GM21367 (cell line): Measurements from ENCODE around the gene FURIN.
"Not testable (repeated sequence)": the region's sequence is repeated elsewhere in the genome, so short reads cannot be mapped to it uniquely, and the experiment has no call there.

ENCODE experiments used
- ATAC-seq: cut with Tn5 transposase; IDR thresholded peaks from one replicate; pipeline ENCODE4 v1.9.1; 2021; ENCODE audit not compliant: unreplicated experiment

The FURIN gene

DNA sequence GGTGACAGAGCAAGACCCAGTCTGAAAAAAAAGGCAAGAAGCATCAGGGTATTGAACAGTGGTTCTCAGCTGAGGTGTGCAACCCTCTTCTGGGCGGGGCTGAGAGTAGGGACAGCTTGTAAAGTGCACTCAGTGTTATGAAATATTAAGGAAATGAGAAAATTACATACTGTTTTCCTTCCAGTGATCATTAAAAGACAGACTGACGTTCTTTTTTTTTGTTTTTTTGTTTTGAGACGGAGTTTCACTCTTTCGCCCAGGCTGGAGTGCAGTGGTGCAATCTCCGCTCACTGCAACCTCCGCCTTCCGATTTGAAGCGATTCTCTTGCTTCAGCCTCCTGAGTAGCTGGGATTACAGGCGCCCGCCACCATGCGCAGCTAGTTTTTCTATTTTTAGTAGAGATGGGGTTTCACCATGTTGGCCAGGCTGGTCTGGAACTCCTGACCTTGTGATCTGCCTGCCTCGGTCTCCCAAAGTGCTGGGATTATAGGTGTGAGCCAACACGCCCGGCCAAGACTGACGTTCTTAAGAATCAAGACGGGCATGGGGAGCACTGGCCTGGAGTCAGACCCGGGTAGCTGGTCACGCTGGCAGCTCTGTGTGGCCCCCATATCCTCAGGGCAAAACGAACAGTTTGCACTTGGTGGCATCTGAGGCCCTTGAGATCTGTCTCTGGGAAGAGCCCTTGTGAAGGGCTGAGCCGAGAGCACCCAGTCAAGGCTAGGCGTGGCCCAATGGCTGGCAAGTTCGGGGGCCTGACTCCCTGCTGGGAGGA lies 46.1 kb downstream of the FURIN start:
- no peak for ATAC-seq

- no peak for ATAC-seq
Measured at GRCh38 chr15:90915216-90915807, 46.9 kb downstream of the FURIN start.

DNA sequence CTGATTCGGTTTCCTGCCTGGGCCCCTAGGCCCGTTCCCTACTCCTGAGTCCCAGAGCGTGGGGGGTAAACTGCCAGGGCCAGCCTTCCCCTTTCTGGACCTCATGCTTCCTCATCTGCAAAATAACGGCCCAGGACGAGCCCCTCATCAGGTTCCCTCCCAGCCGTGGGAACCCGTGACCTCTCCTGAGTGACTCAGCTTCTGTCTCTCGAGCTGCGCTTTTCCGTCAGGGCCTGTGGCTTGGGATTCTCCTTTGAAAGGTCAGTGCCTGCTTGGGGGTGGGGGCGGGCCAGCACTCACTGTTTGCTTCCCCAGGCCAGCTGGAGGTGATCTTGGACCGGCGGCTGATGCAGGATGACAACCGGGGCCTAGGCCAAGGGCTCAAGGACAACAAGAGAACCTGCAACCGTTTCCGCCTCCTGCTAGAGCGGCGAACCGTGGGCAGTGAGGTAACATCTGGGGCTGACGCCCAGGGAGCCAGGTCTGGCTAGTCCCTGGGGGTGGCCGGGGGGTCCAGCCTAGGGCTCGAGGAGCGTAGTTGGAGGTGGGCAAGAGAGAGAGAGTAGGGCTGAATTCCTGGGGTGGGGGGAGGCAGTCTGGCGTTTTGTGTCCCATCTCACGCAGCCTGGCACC lies 47.5 kb downstream of the FURIN start:
- ATAC-seq, result no peak

DNA sequence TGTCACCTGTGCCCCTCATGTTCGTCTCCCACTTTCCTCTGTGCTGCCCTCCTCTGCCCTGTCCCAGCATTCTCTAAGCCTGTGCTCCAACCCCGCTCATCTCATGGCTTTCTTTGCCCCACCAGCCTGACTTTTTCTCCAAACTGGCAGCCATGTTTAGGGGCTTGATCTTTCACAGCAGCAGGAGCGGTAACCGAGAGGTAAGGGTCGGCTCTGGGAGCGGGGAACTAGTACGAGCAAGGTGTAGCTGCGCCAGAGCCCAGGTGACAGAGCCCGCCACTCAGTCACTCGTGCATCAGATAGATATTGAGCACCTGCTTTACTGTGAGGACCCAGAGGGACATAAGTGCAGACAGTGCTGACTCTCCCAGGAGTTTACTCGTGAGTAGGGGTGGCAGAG lies 48.1 kb downstream of the FURIN start:
- ATAC-seq, result no peak

DNA sequence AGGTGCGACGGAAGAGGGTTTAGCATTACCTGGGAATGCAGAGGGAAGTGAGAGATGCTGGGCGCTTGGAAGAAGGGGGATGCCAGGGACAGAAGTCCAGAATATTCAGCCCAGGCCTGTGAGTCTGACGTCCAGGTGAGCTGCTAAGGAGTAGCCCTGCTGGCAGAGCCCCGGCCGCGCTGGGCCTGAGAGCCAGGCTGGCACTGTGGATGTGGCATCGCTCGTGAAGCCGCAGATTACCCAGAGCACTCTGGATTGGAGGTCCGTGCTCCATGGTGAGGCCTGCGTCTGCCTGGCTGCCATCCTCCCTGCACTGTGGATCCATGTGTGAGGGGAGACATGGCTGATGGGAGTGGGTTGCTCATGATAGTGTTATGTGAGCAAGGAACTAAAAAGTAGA lies 49.2 kb downstream of the FURIN start:
- no peak for ATAC-seq

GRCh38 chr15:90918034-90918788 lies 49.8 kb downstream of the FURIN start:
- ATAC-seq, result no peak

GRCh38 chr15:90918835-90919234 lies 50.4 kb downstream of the FURIN start:
- ATAC-seq, result no peak

DNA sequence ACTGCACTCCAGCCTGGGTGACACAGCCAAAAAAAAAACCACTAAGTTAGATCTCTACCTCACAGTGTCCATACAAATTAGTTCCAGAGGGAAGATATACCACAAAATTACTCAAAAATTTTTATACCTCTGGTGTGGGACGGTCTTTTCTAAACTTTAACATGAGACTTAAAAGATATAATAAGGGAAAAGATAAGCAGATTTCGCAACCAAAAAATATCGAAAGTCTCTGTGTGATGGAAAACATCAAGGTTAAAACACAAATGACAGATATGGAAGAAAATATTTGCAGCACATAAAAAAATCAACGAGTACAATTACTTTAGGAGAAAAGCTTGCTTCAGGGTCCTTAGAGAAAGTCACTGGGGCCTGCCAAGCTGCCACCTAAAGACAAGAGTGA lies 53.5 kb downstream of the FURIN start:
- ATAC-seq, result no peak

DNA sequence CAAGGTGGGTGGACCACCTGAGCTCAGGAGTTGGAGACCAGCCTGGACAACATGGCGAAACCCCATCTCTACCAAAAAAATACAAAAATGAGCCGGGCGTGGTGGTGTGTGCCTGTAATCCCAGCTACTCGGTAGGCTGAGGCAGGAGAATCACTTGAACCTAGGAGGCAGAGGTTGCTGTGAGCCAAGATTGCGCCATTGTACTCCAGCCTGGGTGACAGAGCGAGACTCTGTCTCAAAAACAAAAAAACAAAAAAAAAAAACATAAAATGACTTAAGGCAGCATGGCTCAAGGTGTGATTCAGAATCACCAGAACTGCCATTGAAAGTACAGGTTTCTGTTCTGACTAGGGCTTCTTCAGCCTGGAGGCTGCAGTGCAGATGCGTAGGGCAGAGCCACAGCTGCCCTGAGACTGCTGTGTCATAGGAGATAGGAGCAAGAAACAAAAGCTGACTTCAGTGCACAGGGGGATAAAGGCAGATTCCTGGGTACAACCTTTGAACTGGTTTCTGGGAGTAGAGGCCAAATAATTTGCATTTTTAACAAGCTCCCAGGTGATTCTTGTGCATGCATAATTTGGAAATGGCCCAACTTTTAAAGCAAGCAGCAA lies 54.4 kb downstream of the FURIN start:
- ATAC-seq, result peak; percentile 89

DNA sequence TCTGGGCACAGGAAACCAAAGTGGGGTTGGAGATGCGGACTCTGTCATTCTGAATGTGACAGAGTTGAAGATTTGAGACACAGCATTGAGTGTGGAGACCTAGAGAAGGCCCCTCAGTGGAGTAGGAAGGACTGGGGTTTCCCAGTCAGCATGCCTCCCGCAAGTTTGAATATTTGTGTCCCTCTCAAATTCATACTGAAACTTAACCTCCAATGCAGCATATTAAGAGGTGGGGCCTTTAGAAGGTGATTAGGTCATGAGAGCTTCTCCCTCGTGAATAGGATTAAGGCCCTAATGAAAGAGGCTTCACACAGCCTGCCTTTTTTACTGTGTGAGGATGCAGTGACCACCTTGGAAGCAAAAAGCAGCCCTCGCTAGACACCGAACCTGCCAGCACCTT lies 56.0 kb downstream of the FURIN start:
- peak; percentile 62 for ATAC-seq

DNA sequence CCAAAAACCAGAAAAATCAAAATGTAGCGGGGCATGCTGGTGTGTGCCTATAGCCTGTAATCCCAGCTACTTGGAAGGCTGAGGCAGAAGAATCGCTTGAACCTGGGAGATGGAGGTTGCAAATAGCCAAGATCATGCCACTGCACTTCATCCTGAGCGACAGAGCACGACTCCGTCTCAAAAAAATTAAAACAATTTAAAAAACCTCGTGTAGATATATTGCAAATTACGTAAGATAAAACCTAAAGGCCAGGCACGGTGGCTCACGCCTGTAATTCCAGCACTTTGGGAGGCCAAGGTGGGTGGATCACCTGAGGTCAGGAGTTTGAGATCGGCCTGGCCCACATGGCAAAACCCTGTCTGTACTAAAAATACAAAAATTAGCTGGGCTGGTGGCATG lies 58.4 kb downstream of the FURIN start:
- ATAC-seq, result not testable (repeated sequence)

DNA sequence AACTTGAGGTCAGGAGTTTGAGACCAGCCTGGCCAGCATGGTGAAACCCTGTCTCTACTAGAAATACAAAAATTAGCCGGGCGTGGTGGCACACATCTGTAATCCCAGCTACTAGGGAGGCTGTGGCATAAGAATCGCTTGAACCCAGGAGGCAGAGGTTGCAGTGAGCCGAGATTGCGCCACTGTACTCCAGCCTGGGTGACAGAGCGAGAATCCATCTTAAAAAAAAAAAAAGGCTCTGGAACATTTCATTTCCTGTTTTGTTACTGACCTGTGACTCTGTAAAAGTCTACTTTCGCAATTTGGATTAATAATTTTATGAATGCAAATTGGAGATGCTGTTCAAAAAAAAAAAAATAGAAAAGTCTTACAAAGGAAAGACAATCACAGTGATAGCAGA lies 59.7 kb downstream of the FURIN start:
- ATAC-seq, result not testable (repeated sequence)

- ATAC-seq, result no peak
Measured at GRCh38 chr15:90929246-90930019, 61.0 kb downstream of the FURIN start.

- ATAC-seq, result no peak
Measured at GRCh38 chr15:90930861-90931574, 62.6 kb downstream of the FURIN start.

GRCh38 chr15:90931575-90931827 lies 63.1 kb downstream of the FURIN start:
- ATAC-seq, result no peak

- peak; percentile 43 for ATAC-seq
Measured at GRCh38 chr15:90931828-90932659, 63.7 kb downstream of the FURIN start, which contains the start of gene HDDC3. Gene HDDC3 (minus strand): TSS chr15:90932549. CDS start chr15:90932540, 9 bp downstream.

- ATAC-seq, result no peak
Measured at GRCh38 chr15:90932660-90932991, 64.2 kb downstream of the FURIN start.
